Midbrain (tissue), 1 donor: ENCODE measurements around the gene SLCO6A1.
"Not testable (repeated sequence)": the region's sequence is repeated elsewhere in the genome, so short reads cannot be mapped to it uniquely, and the experiment has no call there.

Experiments used
- DNase-seq: peaks from one replicate; lab custom pipeline; 2025; lab: John Stamatoyannopoulos, UW

SLCO6A1 gene

GRCh38 chr5:102498271-102499034 is at the start of gene SLCO6A1:
Gene SLCO6A1 (minus strand): TSS chr5:102499001. CDS start chr5:102498844, 157 bp downstream.
- DNase-seq: no peak

GRCh38 chr5:102547141-102548035 is 48.6 kb upstream of the SLCO6A1 start:
- no peak for DNase-seq

DNA sequence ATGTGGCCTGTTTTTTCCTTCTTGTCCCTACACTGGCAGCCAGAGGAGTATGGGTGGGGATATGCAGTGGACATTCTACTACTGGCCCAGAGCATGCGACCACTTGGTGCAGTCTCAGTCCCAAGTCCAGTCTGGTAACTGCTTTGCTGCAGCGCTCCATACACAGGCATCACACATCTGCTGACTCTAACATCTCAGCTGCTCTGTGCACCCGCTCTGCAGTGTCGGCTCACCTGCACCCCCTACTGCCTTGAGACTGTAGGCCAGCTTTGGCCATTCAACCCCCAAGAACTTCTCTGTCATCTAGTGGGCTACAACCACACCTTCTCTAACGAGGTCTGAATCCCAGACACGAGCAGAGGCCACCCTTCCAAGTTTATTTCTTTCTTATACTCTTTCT is 46.4 kb upstream of the SLCO6A1 start:
- no peak for DNase-seq

GRCh38 chr5:102542057-102542456 is 43.3 kb upstream of the SLCO6A1 start:
- no peak for DNase-seq

DNA sequence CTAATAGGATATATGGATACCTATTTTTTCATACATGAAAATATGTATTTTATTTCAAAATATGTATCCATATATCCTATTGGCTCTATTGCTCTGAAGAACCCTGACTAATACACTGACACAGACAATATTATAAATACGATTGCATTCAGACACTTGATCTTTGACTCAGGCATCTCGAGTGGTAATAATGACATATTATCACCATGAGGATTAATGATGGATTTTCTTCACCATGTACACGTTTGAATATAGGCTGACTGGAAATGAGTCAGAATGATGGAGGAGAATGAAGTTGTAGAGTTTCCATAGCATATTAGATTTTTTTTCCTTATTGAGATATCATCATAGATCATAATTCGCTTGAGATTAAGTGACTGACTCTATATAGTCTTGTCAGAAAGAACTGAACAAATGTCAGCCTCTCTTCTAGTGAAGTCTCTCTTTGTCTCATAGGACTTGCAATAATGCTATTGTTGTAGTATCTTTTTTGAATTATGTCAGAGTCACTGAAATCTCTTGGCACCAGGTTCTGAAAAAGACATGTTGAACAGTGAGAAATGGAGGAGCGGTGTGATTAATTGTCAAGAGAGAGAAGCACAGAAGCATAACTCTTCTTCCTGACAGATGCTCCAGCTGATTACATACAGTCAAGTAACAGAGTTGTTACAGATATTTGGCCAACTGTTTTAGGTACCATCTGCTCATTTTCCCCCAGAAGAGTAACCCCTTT is 41.4 kb upstream of the SLCO6A1 start:
- no peak for DNase-seq

DNA sequence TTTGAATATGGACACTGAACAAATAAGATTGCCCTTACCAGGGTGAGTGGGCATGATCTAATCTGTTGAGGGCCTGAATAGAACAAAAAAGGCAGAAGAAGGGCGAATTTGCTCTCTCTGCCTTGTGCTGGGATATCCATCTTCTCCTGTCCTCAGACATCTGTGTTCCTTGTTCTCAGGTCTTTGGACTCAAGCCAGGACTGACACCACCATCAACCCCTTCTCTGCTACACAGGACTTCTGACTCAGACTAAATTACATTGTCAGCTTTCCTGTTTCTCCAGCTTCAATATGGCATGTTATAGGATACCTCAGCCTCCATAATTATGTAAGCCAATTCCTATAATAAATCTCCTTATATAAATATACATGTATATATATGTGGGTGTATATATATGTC is 40.8 kb upstream of the SLCO6A1 start:
- DNase-seq: no peak

GRCh38 chr5:102537011-102537410 is 38.2 kb upstream of the SLCO6A1 start:
- no peak for DNase-seq

DNA sequence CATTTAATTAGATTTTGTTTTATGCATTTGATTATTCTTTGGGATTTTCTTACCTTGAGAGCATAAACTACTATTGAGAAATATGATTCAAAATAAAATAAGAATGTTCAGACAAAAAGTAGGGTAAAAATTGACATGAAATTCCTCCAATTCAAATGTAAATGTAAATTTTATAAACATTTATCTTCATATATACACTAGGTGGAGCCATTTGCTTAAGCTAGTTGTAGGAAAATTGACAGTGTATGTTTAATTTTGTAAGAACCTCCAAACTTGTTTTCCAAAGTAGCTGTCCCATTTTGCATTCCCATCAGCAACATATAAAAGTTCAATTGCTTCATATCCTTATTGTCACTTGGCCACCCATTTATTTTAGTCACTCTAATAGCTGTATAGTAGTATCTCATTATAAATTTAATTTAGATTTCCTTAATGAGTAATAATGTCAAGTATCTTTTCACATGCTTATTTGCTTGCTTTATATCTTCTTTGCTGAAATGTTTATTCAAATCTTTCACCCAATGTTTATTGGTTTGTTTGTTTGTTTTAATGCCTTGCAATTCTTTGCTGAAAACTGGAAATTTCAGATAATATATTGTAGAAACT is 37.6 kb upstream of the SLCO6A1 start:
- no peak for DNase-seq

GRCh38 chr5:102532123-102532522 is 33.3 kb upstream of the SLCO6A1 start:
- no peak for DNase-seq

DNA sequence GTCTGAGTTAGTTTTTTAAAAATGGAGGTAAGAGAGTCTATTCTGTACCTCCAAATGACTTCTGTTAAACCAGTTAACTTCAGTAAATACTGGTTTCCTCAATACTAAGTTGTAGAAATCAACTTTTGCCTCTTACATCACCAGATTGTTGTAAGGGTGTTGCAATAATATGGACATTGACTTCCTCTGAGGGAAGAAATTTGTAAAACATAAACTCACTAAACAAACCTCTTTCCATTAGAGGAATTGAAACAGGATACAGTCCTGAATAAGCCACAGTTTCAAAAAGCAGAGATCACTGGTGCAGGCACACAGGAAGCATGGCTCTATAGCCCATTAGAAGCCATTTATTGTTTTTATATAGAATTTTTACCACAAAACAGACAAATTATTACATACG is 32.7 kb upstream of the SLCO6A1 start:
- DNase-seq: no peak

DNA sequence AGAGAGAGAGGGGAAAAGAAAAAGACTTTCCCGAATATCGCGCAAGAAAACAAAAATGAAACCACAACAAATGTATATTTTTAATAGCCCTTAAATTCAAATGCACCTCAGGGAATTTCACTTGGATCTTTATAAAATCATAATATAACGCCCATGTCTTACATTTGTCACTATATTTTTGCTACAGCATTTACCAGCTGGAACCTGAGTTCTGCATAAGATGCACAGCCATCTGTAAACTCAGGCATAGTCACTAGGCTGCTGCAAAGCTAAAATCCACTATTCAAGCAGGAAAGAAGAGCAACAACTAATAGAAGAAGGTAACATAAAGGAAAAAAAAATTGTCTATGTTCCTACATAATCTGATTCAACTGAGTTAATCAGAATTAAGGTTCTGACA is 30.6 kb upstream of the SLCO6A1 start:
- DNase-seq: no peak

- DNase-seq: no peak
Observed at GRCh38 chr5:102529031-102529430, 30.2 kb upstream of the SLCO6A1 start.

- DNase-seq: no peak
Observed at GRCh38 chr5:102528600-102528999, 29.8 kb upstream of the SLCO6A1 start.

GRCh38 chr5:102527547-102527946 is 28.7 kb upstream of the SLCO6A1 start:
- DNase-seq: no peak

- no peak for DNase-seq
Observed at GRCh38 chr5:102523541-102524175, 24.9 kb upstream of the SLCO6A1 start.

DNA sequence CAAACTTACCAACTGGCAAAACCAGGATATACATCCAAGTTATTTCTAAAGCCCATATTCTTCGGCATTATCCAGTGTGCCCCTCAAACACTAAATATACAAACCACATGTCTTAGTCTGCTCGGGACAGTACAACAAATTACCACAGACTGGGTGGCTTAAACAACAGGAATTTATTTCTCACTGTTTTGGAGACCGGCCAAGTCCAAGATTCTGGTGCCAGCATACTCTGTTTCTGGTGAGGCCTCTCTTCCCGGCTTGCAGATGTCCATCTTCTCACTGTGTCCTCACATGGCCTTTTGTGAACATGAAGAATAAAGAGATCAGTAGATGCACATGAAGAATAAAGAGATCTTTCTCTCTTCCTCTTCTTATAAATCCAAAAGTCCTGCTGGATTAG is 12.9 kb upstream of the SLCO6A1 start:
- DNase-seq: peak; percentile 36

DNA sequence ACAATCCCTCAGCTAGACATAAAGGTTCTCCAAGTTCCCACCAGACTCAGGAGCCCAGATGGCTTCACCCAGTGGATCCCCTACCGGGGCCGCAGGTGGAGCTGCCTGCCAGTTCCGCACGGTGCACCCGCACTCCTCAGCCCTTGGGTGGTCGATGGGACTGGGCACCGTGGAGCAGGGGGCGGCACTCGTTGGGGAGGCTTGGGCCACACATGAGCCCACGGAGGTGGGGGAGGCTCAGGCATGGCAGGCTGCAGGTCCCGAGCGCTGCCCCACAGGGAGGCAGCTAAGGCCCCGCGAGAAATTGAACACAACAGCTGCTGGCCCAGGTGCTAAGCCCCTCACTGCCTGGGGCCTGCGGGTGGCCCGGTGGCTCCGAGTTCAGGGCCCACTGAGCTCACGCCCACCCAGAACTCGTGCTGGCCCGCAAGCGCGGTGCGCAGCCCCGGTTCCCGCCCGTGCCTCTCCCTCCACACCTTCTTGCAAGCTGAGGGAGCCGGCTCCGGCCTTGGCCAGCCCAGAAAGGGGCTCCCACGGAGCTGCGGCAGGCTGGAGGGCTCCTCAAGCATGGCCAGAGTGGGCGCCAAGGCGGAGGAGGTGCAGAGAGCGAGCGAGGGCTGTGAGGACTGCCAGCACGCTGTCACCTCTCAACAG is 7.4 kb downstream of the SLCO6A1 start:
- DNase-seq: not testable (repeated sequence)

DNA sequence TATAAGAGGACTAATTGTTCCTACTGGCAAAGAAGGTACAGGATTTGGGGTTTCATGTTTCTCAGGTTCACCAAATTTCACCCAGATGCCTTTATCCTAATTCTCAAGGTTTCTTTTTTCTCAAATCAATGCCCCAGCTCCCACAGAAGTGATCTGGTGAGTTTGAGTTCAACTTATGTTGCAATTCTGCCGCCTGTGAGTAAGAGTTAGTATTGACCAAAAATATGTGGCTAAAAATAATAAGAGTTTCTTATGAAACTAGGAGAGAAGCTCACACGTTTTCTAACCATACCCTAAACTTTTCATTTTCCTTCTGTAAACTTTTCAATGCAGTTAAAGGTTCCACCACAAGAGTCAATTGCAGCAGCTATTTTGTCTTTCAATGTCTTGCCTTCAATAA is 15.1 kb downstream of the SLCO6A1 start:
- no peak for DNase-seq

DNA sequence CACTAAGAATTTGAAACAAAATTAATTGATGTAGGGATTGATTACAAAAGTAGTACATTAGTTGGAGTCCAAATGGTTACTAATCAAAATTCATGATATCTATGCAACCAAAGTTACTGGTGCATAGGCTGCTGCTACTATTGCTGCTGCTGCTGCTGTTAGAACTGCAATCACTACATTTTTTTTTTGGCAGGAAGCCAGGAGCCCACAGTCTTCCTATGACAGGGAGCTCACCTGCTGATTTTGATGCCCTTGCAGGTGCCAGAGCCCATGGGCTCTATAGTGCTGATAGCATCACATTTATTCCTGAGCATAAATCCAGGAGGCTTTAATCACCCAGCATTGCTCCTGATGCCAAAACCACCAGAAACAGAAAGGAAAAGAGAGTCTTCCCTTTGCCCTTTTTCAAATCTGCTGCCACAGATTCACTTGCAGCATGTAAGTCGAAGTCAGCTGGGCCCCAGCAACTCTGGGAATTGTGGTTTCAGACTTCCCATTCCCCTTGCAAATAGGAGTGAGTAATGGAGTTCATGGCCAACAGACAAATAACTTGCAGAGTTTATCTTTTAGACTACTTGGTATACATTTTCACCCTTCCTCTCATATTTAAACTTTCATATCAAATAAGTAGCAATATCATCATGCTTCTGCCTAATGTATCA is 17.6 kb downstream of the SLCO6A1 start:
- no peak for DNase-seq

GRCh38 chr5:102453716-102454115 is 45.1 kb downstream of the SLCO6A1 start:
- no peak for DNase-seq
